HFFc6 (cell line): ENCODE data around the gene SESN1. TPM values are rescaled to one million over a fixed set of nuclear protein-coding genes. Genes with fewer than 3 reads are reported as not detected.

Experiments used
- DNase-seq: peaks from one replicate; pipeline ENCODE4 v3.0.0-alpha.2; 2018
- H3K27ac Mint-ChIP-seq: 2 replicates; pipeline ENCODE4 v1.8.0; 2020; ENCODE audit warnings: mild to moderate bottlenecking, mixed read lengths
- H3K27me3 Mint-ChIP-seq: 2 replicates; pipeline ENCODE4 v1.8.0; 2021; ENCODE audit warnings: mild to moderate bottlenecking, moderate library complexity, mixed read lengths; ENCODE audit not compliant: insufficient read depth
- H3K36me3 Mint-ChIP-seq: 2 replicates; pipeline ENCODE4 v1.8.0; 2021; ENCODE audit warnings: low read depth, mixed read lengths
- H3K4me1 Mint-ChIP-seq: 2 replicates; pipeline ENCODE4 v1.8.0; 2020; ENCODE audit warnings: low read depth, mixed read lengths
- H3K4me3 Mint-ChIP-seq: 2 replicates; pipeline ENCODE4 v1.8.0; 2020; ENCODE audit warnings: mild to moderate bottlenecking, moderate library complexity, mixed read lengths
- H3K9me3 Mint-ChIP-seq: 2 replicates; pipeline ENCODE4 v1.8.0; 2020; ENCODE audit warnings: mild to moderate bottlenecking, mixed read lengths
- CTCF ChIP-seq: fragments of 200-600 bp; sonication (generic); IDR thresholded peaks from 2 replicates; pipeline ENCODE4 v1.5.0; 2021; ENCODE audit warnings: antibody characterized with exemption, mild to moderate bottlenecking
- total RNA-seq, 6 experiments: library from RNA; stranded (reverse); fragmentation: NEBNext Ultra II Directional; extraction: Animal tissue kit (Norgen Biotek cat#: 25700); gene quantifications; 2 replicates in 1 of 6; 3 replicates in 5 of 6; pipeline ENCODE4 v1.2.3, GENCODE V29; 2021

SESN1 gene
- total RNA-seq, 6 experiments from 2014 or later: 12.1 to 16.9 (median 13.7) TPM

DNA sequence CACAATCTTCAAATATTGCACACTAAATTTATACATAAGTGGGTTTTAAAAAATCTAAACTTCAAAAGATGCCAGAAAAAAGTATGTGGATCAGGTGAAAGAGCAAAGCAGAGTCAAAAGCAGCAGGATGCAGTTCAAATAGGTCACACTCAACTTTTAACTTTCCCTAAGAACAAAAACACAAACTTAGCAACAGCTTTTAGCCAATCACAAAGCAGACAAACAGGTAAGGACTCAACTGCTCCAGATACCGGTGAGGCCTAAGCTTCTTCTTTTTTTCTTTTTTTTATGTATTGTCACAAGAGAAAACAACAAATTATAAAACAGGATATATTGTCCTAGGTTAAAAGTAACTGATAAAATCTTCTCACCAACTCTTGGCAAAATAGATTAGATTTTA lies 74.7 kb downstream of the SESN1 start:
- no peak for DNase-seq
- Mint-ChIP-seq H3K36me3 (no peaks in the 10 kb centered on the region), H3K27me3 (peaks cover 1% of the 10 kb centered on the region), H3K4me1 (peaks cover 17% of the 10 kb centered on the region), H3K27ac (no peak overlapping the region), H3K4me3 (no peak overlapping the region), H3K9me3 (no peaks in the 10 kb centered on the region)
- TF ChIP-seq CTCF: no peak

GRCh38 chr6:109015176-109015575 lies 79.5 kb downstream of the SESN1 start:
- Mint-ChIP-seq H3K4me1 (peaks cover 14% of the 10 kb centered on the region), H3K4me3 (no peak overlapping the region), H3K36me3 (no peaks in the 10 kb centered on the region)

GRCh38 chr6:109014606-109015005 lies 80.0 kb downstream of the SESN1 start:
- peaks cover 1% of the 10 kb centered on the region for H3K27me3 Mint-ChIP-seq
- H3K27ac Mint-ChIP-seq: no peak overlapping the region
- peaks cover 19% of the 10 kb centered on the region for H3K4me1 Mint-ChIP-seq
- no peaks in the 10 kb centered on the region for H3K36me3 Mint-ChIP-seq
- H3K9me3 Mint-ChIP-seq: no peaks in the 10 kb centered on the region
- no peak overlapping the region for H3K4me3 Mint-ChIP-seq
- TF ChIP-seq CTCF: no peak
- no peak for DNase-seq

More at GRCh38 chr6:109015176-109015575, 79.5 kb downstream of the SESN1 start:
- no peak for TF ChIP-seq CTCF
- Mint-ChIP-seq H3K27ac (no peak overlapping the region), H3K9me3 (no peaks in the 10 kb centered on the region), H3K27me3 (peaks cover 1% of the 10 kb centered on the region)
- DNase-seq: no peak

- DNase-seq: no peak
- TF ChIP-seq CTCF: no peak
- no peaks in the 10 kb centered on the region for H3K36me3 Mint-ChIP-seq
- peaks cover 1% of the 10 kb centered on the region for H3K27me3 Mint-ChIP-seq
- peaks cover 19% of the 10 kb centered on the region for H3K4me1 Mint-ChIP-seq
- no peaks in the 10 kb centered on the region for H3K9me3 Mint-ChIP-seq
- no peak overlapping the region for H3K27ac Mint-ChIP-seq
- no peak overlapping the region for H3K4me3 Mint-ChIP-seq
These were observed 80.9 kb downstream of the SESN1 start for GRCh38 chr6:109013656-109014305.

DNA sequence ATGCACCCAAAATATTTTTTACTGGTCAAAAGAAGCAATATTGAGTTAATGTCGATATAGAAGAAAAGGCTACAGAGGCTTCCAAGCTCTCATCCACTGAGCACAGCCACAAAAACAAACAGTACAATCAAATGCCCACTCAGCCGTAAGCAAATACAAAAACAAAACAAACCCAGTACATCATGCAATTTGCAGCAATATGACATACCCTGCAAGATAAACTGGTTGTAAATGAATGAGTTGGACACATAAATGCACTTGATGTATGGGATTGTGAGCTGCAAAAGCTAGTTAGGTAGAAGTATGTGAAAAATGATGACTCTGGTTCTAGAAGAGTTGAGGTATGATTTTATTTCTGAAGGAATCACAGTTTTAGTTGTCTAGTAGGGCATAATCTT lies 83.9 kb downstream of the SESN1 start:
- no peak overlapping the region for H3K27ac Mint-ChIP-seq
- H3K4me3 Mint-ChIP-seq: no peak overlapping the region; the same call in 1 of the 2 replicates
- no peaks in the 10 kb centered on the region; the same call in 1 of the 2 replicates for H3K27me3 Mint-ChIP-seq
- H3K9me3 Mint-ChIP-seq: no peaks in the 10 kb centered on the region
- no peaks in the 10 kb centered on the region for H3K36me3 Mint-ChIP-seq
- H3K4me1 Mint-ChIP-seq: peaks cover 32% of the 10 kb centered on the region
- no peak for DNase-seq
- TF ChIP-seq CTCF: no peak
